Cortex of kidney (tissue), 1 donor: Measurements from ENCODE around the gene ZNF503.

Experiments
- DNase-seq: peaks from one replicate; lab custom pipeline; 2025; lab: John Stamatoyannopoulos, UW

The ZNF503 gene

DNA sequence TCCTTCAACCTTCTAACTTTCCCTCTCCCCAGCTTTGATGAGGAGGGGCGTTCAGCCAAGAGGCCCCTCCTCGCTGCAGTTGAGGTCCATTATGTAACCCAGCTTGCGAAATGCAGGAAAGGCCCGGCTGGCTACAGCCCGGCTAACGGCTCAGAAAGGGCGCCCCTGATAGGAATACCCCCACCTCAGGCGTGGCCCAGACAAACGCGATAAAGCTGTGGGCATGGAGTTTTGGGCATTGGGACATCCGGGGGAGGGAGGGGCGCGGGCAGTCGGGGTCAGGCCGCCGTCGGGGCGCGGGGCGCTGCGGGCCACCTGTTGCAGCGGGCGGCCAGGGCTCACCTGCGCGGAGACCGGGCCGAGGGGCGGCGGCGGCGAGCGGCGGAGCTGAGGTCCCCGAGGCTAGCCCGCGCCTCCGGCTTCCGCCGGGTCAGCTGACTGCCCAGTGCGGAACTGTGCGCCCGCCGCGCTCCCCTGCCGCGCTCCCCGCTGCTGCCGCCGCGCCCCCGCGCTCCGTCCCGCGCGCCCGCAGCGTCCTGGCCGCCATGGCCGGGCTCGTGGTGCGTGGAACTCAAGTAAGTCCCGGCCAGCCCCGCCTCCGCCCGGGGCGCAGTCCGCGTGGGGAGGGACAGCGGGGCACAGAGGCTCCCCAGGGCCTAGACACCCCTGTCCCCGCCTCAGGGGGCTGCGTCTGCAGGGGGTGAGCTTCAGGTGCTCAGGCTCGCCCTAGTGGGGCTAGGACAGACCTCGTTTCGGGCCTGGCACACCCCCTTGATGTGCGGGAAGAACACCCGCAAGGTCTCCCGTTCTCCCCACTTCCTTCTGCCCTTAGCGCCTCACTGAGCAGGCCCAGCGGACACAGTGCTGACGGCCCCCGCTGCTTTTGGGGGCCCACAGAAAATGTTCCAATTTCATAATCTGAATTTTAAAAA lies 29.9 kb upstream of the ZNF503 start, which contains the start of gene LRMDA:
TSS of gene LRMDA (plus strand) at position 445 of the 932 bp plus-strand sequence.
- DNase-seq: no peak

DNA sequence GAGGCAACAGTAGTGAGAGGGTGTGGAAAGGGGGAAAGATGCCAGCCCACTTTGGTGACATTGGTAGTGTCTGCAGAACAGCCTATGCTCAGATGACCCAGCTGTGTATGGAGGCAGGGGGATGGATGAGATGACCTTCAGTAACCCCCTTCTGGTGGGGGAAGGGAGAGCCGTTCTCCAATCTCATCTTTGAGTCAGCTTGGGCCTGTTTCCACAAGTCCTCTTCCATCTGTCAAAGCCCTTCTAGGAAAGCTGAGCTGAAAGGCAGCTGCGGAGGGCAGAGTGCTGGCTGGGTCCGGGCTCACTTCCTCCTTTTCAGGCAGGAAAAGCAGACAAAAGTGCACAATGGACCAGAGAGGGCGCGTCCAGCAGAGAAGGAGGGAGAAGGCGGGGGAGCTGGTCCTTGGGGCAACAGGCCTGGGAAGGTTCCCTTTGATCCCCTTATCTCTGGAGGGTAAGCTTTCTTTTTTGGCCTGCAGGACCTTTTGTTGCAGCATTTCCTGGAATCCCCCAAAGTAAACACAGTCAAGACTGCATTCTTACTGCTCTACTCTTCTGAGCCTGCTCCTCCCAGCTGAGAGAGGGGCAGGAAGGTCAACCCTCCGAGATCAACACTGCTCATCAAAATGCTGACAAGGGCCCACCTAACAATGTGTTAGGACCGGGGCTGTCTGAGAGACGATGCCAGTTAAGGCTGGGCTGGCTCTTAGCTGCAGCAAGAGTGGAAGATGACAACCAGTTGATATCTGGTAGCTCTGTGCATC lies 28.6 kb upstream of the ZNF503 start:
- DNase-seq: no peak

GRCh38 chr10:75429159-75429827 lies 27.7 kb upstream of the ZNF503 start:
- DNase-seq: no peak

GRCh38 chr10:75428434-75429158 lies 27.0 kb upstream of the ZNF503 start:
- no peak for DNase-seq

DNA sequence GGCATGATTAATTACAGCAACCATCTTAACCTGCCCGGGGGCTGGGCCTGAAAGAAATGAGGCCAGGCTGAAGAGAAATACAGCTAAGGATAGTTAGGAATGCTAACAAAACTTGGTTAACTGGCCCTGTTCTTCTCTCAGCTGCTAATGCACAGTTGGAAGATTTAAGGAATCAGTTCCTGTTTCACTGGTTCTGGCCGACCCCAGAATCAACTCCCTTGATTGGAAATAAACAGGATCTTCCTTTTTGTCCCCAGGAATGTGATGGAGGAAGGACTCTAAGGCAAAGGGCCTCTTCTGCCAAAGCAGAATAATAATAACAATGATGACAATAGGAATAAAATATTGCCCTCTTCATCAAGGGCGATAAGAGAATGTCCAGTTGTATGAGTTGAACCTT lies 26.4 kb upstream of the ZNF503 start:
- DNase-seq: no peak

DNA sequence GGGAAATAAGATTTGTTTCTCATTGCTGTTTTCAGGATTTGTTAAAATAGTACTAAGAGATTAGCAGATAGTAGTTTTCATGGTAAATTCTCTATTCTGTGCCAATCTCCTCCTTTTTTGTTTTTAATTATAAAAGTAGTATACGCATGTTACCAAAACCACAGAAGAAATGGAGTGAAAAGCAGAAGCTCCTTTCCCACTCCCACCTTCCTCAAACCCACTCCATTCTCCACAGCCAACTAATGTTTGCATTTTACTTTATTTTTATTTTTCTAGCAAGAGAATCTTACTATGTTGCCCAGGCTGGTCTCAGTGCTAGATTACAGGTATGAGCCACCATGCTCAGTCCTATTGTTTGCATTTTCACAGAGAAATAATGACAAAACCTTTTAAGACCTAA lies 25.3 kb upstream of the ZNF503 start:
- no peak for DNase-seq

DNA sequence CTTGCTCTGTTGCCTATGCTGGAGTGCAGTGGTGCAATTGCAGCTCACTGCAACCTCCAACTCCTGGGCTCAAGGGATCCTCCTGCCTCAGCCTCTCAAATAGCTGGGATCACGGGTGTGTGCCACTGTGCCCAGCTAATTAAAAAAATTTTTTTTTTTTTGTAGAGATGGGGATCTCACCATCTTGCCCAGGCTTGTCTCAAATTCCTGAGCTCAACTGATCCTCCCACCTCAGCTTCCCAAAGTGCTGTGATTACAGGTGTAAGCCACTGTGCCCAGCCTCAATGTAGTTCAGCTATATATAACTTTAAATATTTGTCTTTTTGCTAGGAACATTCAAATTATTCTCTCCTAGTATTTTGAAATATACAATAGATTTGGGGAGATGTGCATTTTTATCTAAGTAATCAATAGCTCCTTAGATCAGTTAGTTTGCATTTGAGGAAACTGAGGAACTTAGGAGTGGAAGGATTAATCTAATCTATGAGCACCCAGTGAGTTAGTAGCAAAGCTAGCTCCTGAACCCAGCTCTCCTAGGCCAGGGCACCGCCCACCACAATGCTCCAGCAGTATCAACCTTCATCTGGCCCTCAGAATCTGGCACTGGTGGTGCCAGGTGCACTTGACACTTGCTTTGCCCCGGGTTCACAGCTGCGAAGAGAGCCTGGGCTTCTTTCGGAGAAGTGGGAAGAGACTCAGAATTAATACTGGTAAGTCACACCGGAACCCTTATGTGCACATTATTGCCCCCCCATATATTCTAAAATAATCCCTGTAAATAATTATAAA lies 23.9 kb upstream of the ZNF503 start:
- no peak for DNase-seq

- DNase-seq: no peak
These were observed 23.0 kb upstream of the ZNF503 start for GRCh38 chr10:75424571-75424970.

- no peak for DNase-seq
These were observed 21.3 kb upstream of the ZNF503 start for GRCh38 chr10:75422913-75423312.

- no peak for DNase-seq
These were observed 17.1 kb upstream of the ZNF503 start for GRCh38 chr10:75418712-75419111.

DNA sequence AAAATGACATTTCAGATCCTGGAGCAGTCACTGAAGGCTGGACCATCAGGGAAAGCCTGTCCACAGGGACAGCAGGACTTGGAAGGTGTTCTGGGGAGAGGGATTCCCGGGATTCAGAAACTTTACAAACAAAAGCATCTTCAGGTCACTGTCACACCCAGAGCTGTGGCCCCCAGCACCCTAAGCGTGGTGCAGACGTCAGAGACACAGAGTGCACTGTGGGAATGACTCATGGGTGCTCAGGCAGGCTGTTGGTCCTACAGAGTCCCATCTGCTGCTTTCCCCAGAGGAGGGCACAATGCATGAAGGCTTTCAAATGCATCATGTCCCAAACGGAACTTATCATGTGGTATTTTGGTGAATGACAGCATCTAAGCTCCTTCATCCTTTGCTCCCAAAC lies 16.7 kb upstream of the ZNF503 start:
- DNase-seq: no peak

GRCh38 chr10:75417522-75417927 lies 16.0 kb upstream of the ZNF503 start:
- DNase-seq: no peak

- no peak for DNase-seq
These were observed 13.0 kb upstream of the ZNF503 start for GRCh38 chr10:75414527-75414926.

- no peak for DNase-seq
These were observed 8.8 kb upstream of the ZNF503 start for GRCh38 chr10:75410132-75411005.

DNA sequence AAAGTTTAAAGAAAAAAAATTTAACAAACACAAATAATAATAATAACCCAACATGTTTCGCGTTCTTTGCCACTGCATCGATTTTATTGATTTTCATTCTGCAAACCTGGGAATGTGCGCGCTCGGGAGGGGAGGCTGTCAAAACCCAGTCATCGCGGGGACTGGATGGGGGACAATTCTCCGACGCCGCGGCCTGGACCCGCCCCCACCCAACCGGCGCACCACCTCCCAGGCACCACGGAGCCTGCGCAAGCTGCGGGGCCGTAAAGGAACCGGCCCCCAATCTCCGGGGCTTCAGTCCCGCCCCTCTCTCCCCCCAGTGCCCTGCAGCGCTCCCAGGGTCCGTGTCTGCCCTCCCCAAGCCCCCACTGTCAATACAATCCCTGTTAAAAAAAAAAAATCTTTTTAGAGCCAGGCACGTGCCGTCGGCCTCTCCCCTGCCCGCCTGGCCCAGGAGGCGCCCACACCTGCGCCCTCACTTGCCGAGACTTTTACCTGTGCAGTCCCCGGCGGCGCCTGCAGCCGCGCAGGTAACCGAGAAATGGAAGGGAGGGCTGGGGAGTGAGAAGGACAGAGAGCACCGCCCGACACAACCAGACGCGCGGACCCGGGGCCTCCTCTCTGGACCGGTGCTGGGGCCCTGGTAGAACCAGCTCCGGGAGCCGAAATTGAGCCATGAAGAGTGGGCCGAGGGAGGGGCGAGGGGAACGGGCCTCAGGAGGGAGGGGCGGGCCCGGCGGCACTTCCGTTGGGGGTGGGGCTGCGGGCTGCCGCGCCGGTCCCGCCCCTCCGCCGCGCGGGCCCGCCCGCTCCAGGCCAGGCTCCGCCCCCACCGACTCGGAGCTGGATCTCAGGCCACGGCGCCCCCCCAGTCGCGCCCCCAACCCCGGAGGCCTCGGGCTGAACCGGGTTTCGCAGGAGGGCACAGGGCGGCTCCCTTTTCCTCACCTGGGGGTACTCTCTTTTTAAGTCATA lies 7.6 kb upstream of the ZNF503 start:
- DNase-seq: no peak

DNA sequence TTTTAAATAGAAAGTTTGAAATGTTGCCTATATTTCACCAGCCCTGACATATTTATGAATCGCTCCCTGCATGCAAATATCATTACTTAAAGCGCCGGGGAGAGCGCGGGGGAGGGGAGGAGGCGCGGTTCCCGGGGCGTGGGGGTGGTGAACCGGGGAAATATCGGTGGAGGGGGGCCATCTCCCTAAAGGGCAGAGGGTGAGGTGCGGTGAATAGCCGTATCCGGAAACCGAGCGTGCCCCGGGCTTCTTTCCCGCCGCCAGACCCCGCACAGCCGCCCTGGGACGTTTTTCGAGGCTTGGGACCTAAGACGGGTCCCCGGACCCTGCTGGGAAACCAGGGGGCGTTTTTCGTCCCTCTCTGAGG lies 6.9 kb upstream of the ZNF503 start:
- DNase-seq: no peak

GRCh38 chr10:75407713-75408508 lies 6.3 kb upstream of the ZNF503 start:
- DNase-seq: no peak

- no peak for DNase-seq
These were observed 5.7 kb upstream of the ZNF503 start for GRCh38 chr10:75407224-75407712.
